Lower leg skin (tissue), 3 donors: Measurements from ENCODE around the gene FAM53A.

Experiments
- POLR2A ChIP-seq, 2 donors: fragments of 450-650 bp; IDR thresholded peaks; one replicate each; pipeline ENCODE4 v1.6.1; 2016 to 2017; ENCODE audit warnings: antibody characterized with exemption in 2 of 2, mild to moderate bottlenecking in 1 of 2, moderate library complexity in 1 of 2
- TF ChIP-seq, protein P1 (sequence below), 3 donors: fragments of 450-650 bp; IDR thresholded peaks; one replicate each; pipeline ENCODE4 v1.5.1; 2016; ENCODE audit warnings: antibody characterized with exemption in 3 of 3, mild to moderate bottlenecking in 3 of 3, moderate library complexity in 2 of 3

DNA sequence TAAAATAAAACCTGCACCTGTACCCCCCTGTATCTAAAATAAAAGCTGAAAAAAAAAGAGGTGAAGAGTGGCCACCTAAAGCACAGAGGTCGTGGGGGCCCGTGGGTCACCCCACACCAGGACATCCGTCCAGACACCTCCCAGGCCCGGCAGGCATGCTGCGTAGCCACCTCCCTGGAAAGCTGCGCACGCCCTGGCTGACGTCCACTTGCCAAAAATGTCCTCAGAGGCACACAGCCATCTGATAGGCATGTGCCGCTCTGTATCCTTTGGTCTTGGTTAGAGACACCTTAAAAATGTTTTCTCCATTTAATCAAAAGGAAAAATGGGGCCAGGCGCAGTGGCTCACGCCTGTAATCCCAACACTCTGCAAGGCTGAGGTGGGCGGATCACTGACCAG lies 17.7 kb downstream of the FAM53A start:
- no peak for TF ChIP-seq POLR2A (IDR thresholded peaks at IDR 0.05)
- TF ChIP-seq, protein P1, sequence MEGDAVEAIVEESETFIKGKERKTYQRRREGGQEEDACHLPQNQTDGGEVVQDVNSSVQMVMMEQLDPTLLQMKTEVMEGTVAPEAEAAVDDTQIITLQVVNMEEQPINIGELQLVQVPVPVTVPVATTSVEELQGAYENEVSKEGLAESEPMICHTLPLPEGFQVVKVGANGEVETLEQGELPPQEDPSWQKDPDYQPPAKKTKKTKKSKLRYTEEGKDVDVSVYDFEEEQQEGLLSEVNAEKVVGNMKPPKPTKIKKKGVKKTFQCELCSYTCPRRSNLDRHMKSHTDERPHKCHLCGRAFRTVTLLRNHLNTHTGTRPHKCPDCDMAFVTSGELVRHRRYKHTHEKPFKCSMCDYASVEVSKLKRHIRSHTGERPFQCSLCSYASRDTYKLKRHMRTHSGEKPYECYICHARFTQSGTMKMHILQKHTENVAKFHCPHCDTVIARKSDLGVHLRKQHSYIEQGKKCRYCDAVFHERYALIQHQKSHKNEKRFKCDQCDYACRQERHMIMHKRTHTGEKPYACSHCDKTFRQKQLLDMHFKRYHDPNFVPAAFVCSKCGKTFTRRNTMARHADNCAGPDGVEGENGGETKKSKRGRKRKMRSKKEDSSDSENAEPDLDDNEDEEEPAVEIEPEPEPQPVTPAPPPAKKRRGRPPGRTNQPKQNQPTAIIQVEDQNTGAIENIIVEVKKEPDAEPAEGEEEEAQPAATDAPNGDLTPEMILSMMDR (IDR thresholded peaks at IDR 0.05): no peak
